H1 (cell line): ENCODE measurements around the gene C20orf144. TPM values are rescaled to one million over a fixed set of nuclear protein-coding genes. Genes with fewer than 3 reads are reported as not detected.

ENCODE experiments used
- ASH2L ChIP-seq: fragments of 200-600, 300-600 bp; sonication (generic); IDR thresholded peaks from one replicate; pipeline ENCODE4 v1.7.1; 2017; ENCODE audit warnings: low read length
- HDAC2 ChIP-seq, 2 experiments: fragments of 300-600 bp in 1 of 2; sonication (generic) in 1 of 2; IDR thresholded peaks; 2 replicates each; pipeline ENCODE4 v1.6.1; 2011 to 2012; ENCODE audit warnings: low read depth in 2 of 2, low read length in 2 of 2, mild to moderate bottlenecking in 2 of 2, moderate library complexity in 2 of 2, borderline replicate concordance in 1 of 2, inconsistent platforms in 1 of 2
- JUND ChIP-seq: IDR thresholded peaks from 2 replicates; pipeline ENCODE4 v1.6.1; 2011; ENCODE audit warnings: mild to moderate bottlenecking, improper control_type of control experiment, low read length
- RFX5 ChIP-seq: IDR thresholded peaks from 2 replicates; pipeline ENCODE4 v1.6.1; 2011; ENCODE audit warnings: low read depth, low read length, improper control_type of control experiment, borderline replicate concordance
- polyA plus RNA-seq, 7 experiments: library from polyadenylated mRNA; depleted of rRNA in 3 of 7; stranded (reverse) in 5 of 7; unstranded in 2 of 7; fragments of >200 nt in 5 of 7; fragments of 200-250 nt in 2 of 7; gene quantifications; 1 replicate in 5 of 7; 2 replicates in 1 of 7; 4 replicates in 1 of 7; pipeline versions ENCODE4 v1.2.1 to v1.2.3, GENCODE V29; 2011 to 2013; ENCODE audit warnings: missing spikeins in 2 of 7, mixed read lengths in 2 of 7
- total RNA-seq: library from RNA; stranded (reverse); fragmentation: NEBNext Ultra II Directional; extraction: Animal tissue kit (Norgen Biotek cat#: 25700); gene quantifications from 2 replicates; pipeline ENCODE4 v1.2.1, GENCODE V29; 2021

C20orf144 gene
- total and polyA plus RNA-seq, 2 of the 8 experiments (the other 6 are each of a cell fraction or from before 2014, with no cell fraction given): 0.21 to 0.24 TPM

GRCh38 chr20:33629533-33629932 lies 32.6 kb upstream of the C20orf144 start (continued):
- TF ChIP-seq HDAC2 (IDR thresholded peaks at IDR 0.05; ENCODE audit: borderline replicate concordance in 1 of 2, low read depth in 2 of 2, low read length in 2 of 2) (no peak), JUND (no peak), RFX5 (no peak), ASH2L (no peak)
